Activated naive CD4-positive, alpha-beta T cell treated with anti-CD3 and anti-CD28 coated beads, Interleukin-2, amount 50 U/mL, for 16 hours (primary cell): ENCODE results near the gene EXOC1L.

ENCODE experiments used
- DNase-seq: peaks from one replicate; pipeline ENCODE4 v3.0.0-alpha.2; 2020

EXOC1L gene

GRCh38 chr4:55819634-55820033, at the start of gene EXOC1L:
TSS of gene EXOC1L (plus strand) at chr4:55819790. CDS start at chr4:55820027, 237 bp downstream.
- no peak for DNase-seq

- no peak for DNase-seq
Measured at GRCh38 chr4:55770662-55771061, 48.9 kb upstream of the EXOC1L start.

GRCh38 chr4:55781341-55781740, 38.2 kb upstream of the EXOC1L start:
- no peak for DNase-seq

GRCh38 chr4:55781812-55782211, 37.8 kb upstream of the EXOC1L start:
- DNase-seq, result no peak

GRCh38 chr4:55783584-55783983, 36.0 kb upstream of the EXOC1L start:
- DNase-seq, result no peak

- no peak for DNase-seq
Measured at GRCh38 chr4:55784747-55785146, 34.8 kb upstream of the EXOC1L start.

- DNase-seq, result no peak
Measured at GRCh38 chr4:55791666-55792065, 27.9 kb upstream of the EXOC1L start.

- DNase-seq, result no peak
Measured at GRCh38 chr4:55793479-55793878, 26.1 kb upstream of the EXOC1L start.

- DNase-seq, result no peak
Measured at GRCh38 chr4:55794053-55794452, 25.5 kb upstream of the EXOC1L start.

GRCh38 chr4:55795341-55795740, 24.2 kb upstream of the EXOC1L start:
- DNase-seq, result no peak

GRCh38 chr4:55801498-55801897, 18.1 kb upstream of the EXOC1L start:
- no peak for DNase-seq

- DNase-seq, result no peak
Measured at GRCh38 chr4:55807556-55807955, 12.0 kb upstream of the EXOC1L start.

GRCh38 chr4:55808186-55808585, 11.4 kb upstream of the EXOC1L start:
- no peak for DNase-seq

GRCh38 chr4:55808632-55809031, 11.0 kb upstream of the EXOC1L start:
- no peak for DNase-seq

- DNase-seq, result no peak
Measured at GRCh38 chr4:55817691-55818090, 1.9 kb upstream of the EXOC1L start.

- DNase-seq, result no peak
Measured at GRCh38 chr4:55820279-55820678, 689 bp downstream of the EXOC1L start.

GRCh38 chr4:55822329-55822728, 2.7 kb downstream of the EXOC1L start:
- no peak for DNase-seq

- DNase-seq, result no peak
Measured at GRCh38 chr4:55824865-55825264, 5.3 kb downstream of the EXOC1L start.

GRCh38 chr4:55826986-55827385, 7.4 kb downstream of the EXOC1L start:
- no peak for DNase-seq

- DNase-seq, result no peak
Measured at GRCh38 chr4:55827582-55827981, 8.0 kb downstream of the EXOC1L start.

- no peak for DNase-seq
Measured at GRCh38 chr4:55830048-55830447, 10.5 kb downstream of the EXOC1L start.

- DNase-seq, result no peak
Measured at GRCh38 chr4:55830716-55831115, 11.1 kb downstream of the EXOC1L start.

- DNase-seq, result no peak
Measured at GRCh38 chr4:55834086-55834795, 14.7 kb downstream of the EXOC1L start.

- no peak for DNase-seq
Measured at GRCh38 chr4:55837903-55838302, 18.3 kb downstream of the EXOC1L start.

- DNase-seq, result no peak
Measured at GRCh38 chr4:55838356-55838755, 18.8 kb downstream of the EXOC1L start.
